NT2/D1 (cell line): Measurements from ENCODE around the gene CCT8L2.
"Not testable (repeated sequence)": the region's sequence is repeated elsewhere in the genome, so short reads cannot be mapped to it uniquely, and the experiment has no call there.

Source experiments
- DNase-seq: peaks from one replicate; pipeline ENCODE4 v3.0.0-alpha.2; 2011; ENCODE audit warnings: low read depth, low spot score
- H3K27me3 ChIP-seq: 2 replicates; pipeline ENCODE4 v1.6.0; 2011; ENCODE audit warnings: mild to moderate bottlenecking; ENCODE audit not compliant: insufficient read length, insufficient read depth
- H3K36me3 ChIP-seq: 2 replicates; pipeline ENCODE4 v1.6.1; 2011; ENCODE audit warnings: mild to moderate bottlenecking, low read length, mixed read lengths; ENCODE audit not compliant: insufficient read depth, insufficient read length
- H3K4me1 ChIP-seq: 2 replicates; pipeline ENCODE4 v1.5.1; 2011; ENCODE audit not compliant: insufficient read depth, insufficient read length
- H3K4me3 ChIP-seq: 2 replicates; pipeline ENCODE4 v1.5.1; 2011; ENCODE audit warnings: low read depth; ENCODE audit not compliant: insufficient read length
- H3K9ac ChIP-seq: 2 replicates; pipeline ENCODE4 v1.6.0; 2011; ENCODE audit warnings: low read depth; ENCODE audit not compliant: insufficient read length
- H3K9me3 ChIP-seq: 2 replicates; pipeline ENCODE4 v1.5.1; 2011; ENCODE audit warnings: mild to moderate bottlenecking, low read length; ENCODE audit not compliant: insufficient read depth

CCT8L2 gene

GRCh38 chr22:16592710-16593109, at the start of gene CCT8L2:
Gene CCT8L2 (minus strand): TSS chr22:16592810. CDS start chr22:16592550, 260 bp downstream.
- not testable (repeated sequence) for H3K36me3 ChIP-seq, H3K4me3 ChIP-seq, H3K4me1 ChIP-seq, H3K27me3 ChIP-seq, H3K9me3 ChIP-seq, DNase-seq, H3K9ac ChIP-seq

GRCh38 chr22:16635442-16635841, 42.8 kb upstream of the CCT8L2 start:
- not testable (repeated sequence) for H3K4me3 ChIP-seq, H3K27me3 ChIP-seq, H3K9me3 ChIP-seq, H3K9ac ChIP-seq, H3K36me3 ChIP-seq, H3K4me1 ChIP-seq, DNase-seq

GRCh38 chr22:16634092-16634491, 41.5 kb upstream of the CCT8L2 start:
- not testable (repeated sequence) for H3K4me3 ChIP-seq, H3K9ac ChIP-seq, H3K27me3 ChIP-seq, H3K36me3 ChIP-seq, DNase-seq, H3K4me1 ChIP-seq, H3K9me3 ChIP-seq

- H3K36me3 ChIP-seq, H3K9ac ChIP-seq, DNase-seq, H3K9me3 ChIP-seq, H3K4me1 ChIP-seq, H3K4me3 ChIP-seq, H3K27me3 ChIP-seq: not testable (repeated sequence)
Observed at GRCh38 chr22:16628476-16628875, 35.9 kb upstream of the CCT8L2 start.

GRCh38 chr22:16625018-16625417, 32.4 kb upstream of the CCT8L2 start:
- H3K27me3 ChIP-seq, H3K9me3 ChIP-seq, H3K9ac ChIP-seq, H3K4me3 ChIP-seq, H3K36me3 ChIP-seq, DNase-seq, H3K4me1 ChIP-seq: not testable (repeated sequence)

- H3K36me3 ChIP-seq, H3K4me3 ChIP-seq, H3K27me3 ChIP-seq, H3K4me1 ChIP-seq, DNase-seq, H3K9me3 ChIP-seq, H3K9ac ChIP-seq: not testable (repeated sequence)
Observed at GRCh38 chr22:16623595-16623994, 31.0 kb upstream of the CCT8L2 start.

GRCh38 chr22:16617516-16617915, 24.9 kb upstream of the CCT8L2 start:
- H3K9ac ChIP-seq, DNase-seq, H3K4me1 ChIP-seq, H3K9me3 ChIP-seq, H3K36me3 ChIP-seq, H3K27me3 ChIP-seq, H3K4me3 ChIP-seq: not testable (repeated sequence)

- not testable (repeated sequence) for H3K4me1 ChIP-seq, DNase-seq, H3K4me3 ChIP-seq, H3K9ac ChIP-seq, H3K36me3 ChIP-seq, H3K27me3 ChIP-seq, H3K9me3 ChIP-seq
Observed at GRCh38 chr22:16616390-16616938, 23.9 kb upstream of the CCT8L2 start.

GRCh38 chr22:16615606-16616245, 23.1 kb upstream of the CCT8L2 start:
- not testable (repeated sequence) for H3K27me3 ChIP-seq, H3K4me3 ChIP-seq, H3K4me1 ChIP-seq, H3K9ac ChIP-seq, DNase-seq, H3K36me3 ChIP-seq, H3K9me3 ChIP-seq
